HUES6 (cell line): ENCODE data around the gene TJP2.

ENCODE experiments used
- H3K27ac ChIP-seq: 2 replicates; pipeline ENCODE4 v1.7.0; 2013; ENCODE audit warnings: low read depth, mild to moderate bottlenecking, low read length, inconsistent platforms
- H3K27me3 ChIP-seq: 2 replicates; pipeline ENCODE4 v1.6.1; 2013; ENCODE audit warnings: low read length; ENCODE audit not compliant: control insufficient read depth, insufficient read depth
- H3K36me3 ChIP-seq: 2 replicates; pipeline ENCODE4 v1.6.1; 2013; ENCODE audit warnings: low read length; ENCODE audit not compliant: control insufficient read depth, insufficient read depth
- H3K4me1 ChIP-seq: 2 replicates; pipeline ENCODE4 v1.6.1; 2013; ENCODE audit warnings: low read length; ENCODE audit not compliant: control insufficient read depth, insufficient read depth
- H3K4me3 ChIP-seq: 2 replicates; pipeline ENCODE4 v1.5.1; 2013; ENCODE audit warnings: low read depth, low read length
- H3K9ac ChIP-seq: one replicate; pipeline ENCODE4 v1.6.1; 2013; ENCODE audit warnings: mild to moderate bottlenecking, low read length
- H3K9me3 ChIP-seq: 2 replicates; pipeline ENCODE4 v1.6.1; 2013; ENCODE audit warnings: low read depth, low read length; ENCODE audit not compliant: control insufficient read depth, insufficient read depth

TJP2 gene

DNA sequence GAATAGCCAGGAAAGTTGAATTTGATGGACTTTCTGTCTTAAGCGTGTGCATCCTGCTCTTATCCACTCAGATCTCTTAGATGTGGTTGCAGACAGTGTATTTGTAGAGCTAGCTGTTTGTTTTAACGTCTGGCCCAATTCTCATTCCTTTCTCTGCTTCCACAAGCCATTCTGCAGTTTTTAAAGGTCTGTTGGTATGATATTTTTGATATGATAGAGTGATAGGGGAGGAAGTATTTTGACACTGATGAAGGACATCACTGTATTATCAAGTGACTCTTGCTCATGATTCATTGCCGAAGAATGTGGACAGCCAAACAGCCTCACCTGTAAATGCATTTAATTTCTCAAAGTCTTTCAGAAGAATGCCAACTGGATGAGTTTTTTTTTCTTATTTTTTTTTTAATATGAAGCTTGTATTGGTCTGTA is 4.5 kb downstream of the TJP2 start:
- H3K9me3 ChIP-seq, result no peaks in the 10 kb centered on the region
- H3K27me3 ChIP-seq, result peaks cover 14% of the 10 kb centered on the region; the same call in 1 of the 2 replicates
- H3K4me3 ChIP-seq, result no peak overlapping the region
- H3K4me1 ChIP-seq, result peaks cover 40% of the 10 kb centered on the region
- H3K9ac ChIP-seq, result no peak overlapping the region
- H3K36me3 ChIP-seq, result 0 out of 2 replicates have a peak, but pooled peaks cover 2% of the 10 kb centered on the region
- H3K27ac ChIP-seq, result no peak overlapping the region

DNA sequence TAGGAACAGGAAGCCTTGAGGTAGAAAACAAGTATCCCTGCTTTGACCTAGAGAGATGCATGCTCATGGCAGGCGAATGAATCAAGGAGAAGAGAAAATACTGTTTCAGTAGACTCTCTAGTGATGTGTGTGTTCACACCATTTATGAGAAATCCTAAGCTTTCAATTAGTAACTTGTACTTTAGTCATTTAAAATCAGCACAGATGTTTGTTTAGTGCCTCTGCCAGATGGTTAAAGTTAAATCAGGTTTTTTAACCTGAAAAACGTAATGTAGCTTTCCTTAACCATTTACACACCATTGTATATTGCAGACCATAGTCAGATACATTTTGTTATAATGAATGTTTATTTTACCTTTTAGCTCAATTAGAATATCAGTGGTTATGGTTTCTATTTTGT is 5.0 kb downstream of the TJP2 start:
- H3K27me3 ChIP-seq, result peaks cover 14% of the 10 kb centered on the region; the same call in 1 of the 2 replicates
- H3K9me3 ChIP-seq, result no peaks in the 10 kb centered on the region
- no peak overlapping the region for H3K4me3 ChIP-seq
- no peak overlapping the region for H3K27ac ChIP-seq
- 0 out of 2 replicates have a peak, but pooled peaks cover 2% of the 10 kb centered on the region for H3K36me3 ChIP-seq
- H3K4me1 ChIP-seq, result peaks cover 40% of the 10 kb centered on the region
- H3K9ac ChIP-seq, result no peak overlapping the region

- Histone ChIP-seq H3K4me3 (no peak overlapping the region), H3K9me3 (no peaks in the 10 kb centered on the region), H3K9ac (no peak overlapping the region), H3K27ac (no peak overlapping the region), H3K27me3 (peaks cover 3% of the 10 kb centered on the region; the same call in 1 of the 2 replicates), H3K36me3 (0 out of 2 replicates have a peak, but pooled peaks cover 2% of the 10 kb centered on the region), H3K4me1 (peaks cover 33% of the 10 kb centered on the region)
Observed at GRCh38 chr9:69180200-69180599, 6.1 kb downstream of the TJP2 start.

DNA sequence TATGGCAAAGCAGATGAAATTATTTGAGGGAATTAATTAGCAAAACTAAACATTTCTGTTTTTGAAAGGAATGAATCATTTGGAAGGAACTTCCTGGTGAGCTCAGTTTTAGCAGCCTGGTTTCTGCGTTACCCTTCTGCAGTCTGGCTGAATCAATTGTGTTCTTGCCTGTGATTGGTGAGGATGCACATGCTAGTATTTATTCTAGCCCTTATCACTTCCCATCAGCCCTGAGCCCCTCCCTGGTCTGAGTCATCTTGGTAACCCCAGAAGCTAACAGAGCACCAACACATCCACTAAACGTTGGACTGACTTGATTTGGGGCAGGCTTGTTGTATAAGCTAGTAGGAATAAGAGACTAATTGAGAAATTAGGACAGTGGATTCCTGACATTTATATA is 6.6 kb downstream of the TJP2 start:
- peaks cover 28% of the 10 kb centered on the region for H3K4me1 ChIP-seq
- no peaks in the 10 kb centered on the region for H3K9me3 ChIP-seq
- no peak overlapping the region for H3K27ac ChIP-seq
- H3K36me3 ChIP-seq, result 0 out of 2 replicates have a peak, but pooled peaks cover 2% of the 10 kb centered on the region
- H3K4me3 ChIP-seq, result no peak overlapping the region
- no peaks in the 10 kb centered on the region for H3K27me3 ChIP-seq
- no peak overlapping the region for H3K9ac ChIP-seq

DNA sequence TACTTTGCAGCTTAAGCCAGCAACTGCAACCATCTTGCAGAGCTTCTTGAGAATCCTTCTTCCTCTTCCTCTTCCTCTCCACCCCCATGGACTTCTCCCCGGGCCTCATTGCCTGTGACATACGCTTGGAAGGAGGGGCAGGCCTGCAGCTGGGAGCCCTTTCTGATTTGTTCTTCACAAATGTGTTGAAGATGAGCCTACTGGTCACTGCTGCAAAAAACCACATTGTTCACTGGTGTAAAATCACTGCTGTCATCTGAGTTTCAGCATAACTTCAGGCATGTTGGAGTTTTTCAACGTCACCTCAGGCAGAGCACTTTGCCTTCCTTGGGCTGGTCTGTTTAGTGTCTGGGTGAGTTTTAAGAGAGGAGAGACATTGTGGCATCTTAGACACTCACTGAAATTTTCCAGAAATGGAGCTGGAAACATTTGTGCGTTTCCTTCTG is 7.9 kb downstream of the TJP2 start:
- Histone ChIP-seq H3K9me3 (no peaks in the 10 kb centered on the region), H3K27ac (no peak overlapping the region), H3K4me1 (peaks cover 16% of the 10 kb centered on the region; the same call in 1 of the 2 replicates), H3K4me3 (no peak overlapping the region), H3K36me3 (0 out of 2 replicates have a peak, but pooled peaks cover 2% of the 10 kb centered on the region), H3K27me3 (no peaks in the 10 kb centered on the region), H3K9ac (no peak overlapping the region)

GRCh38 chr9:69184266-69184665 is 10.2 kb downstream of the TJP2 start:
- Histone ChIP-seq H3K27me3 (no peaks in the 10 kb centered on the region), H3K9me3 (no peaks in the 10 kb centered on the region), H3K36me3 (0 out of 2 replicates have a peak, but pooled peaks cover 2% of the 10 kb centered on the region), H3K4me1 (0 out of 2 replicates have a peak, but pooled peaks cover 10% of the 10 kb centered on the region), H3K9ac (no peak overlapping the region), H3K4me3 (no peak overlapping the region), H3K27ac (no peak overlapping the region)

DNA sequence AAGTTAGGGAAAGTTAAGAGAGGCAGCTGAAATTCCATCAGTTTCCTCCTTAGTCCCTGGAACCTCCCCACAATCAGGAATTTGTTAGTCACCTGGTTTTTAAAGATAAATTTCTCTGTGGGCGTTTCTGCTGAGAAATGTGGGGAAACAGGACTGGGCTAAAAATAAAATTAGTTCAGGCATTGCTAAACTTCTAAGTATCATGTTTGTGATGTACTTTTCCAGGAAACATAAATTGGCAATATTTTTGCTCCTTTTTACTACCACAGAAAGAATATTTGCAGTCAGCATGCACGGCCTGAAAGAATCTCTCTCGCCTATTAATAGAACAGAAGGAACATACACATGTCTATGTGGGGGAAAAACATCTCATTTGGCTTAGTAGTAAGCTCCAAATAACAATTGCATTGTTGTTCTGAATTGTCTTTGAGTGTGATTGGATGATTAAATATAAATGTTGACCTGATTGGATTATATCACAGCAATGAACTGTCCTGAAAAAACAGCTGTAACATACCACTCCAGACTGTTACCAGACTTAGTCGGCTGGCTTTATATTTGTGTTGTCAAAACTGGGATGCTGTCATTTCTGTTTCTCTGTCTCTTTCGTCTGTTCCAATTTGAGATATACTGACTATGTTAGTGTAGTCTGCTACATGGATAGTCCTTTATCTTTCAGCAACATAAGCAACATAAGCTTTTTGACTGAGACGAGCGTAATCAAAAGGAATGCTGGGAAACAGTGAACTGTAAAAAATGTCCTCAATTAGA is 12.9 kb downstream of the TJP2 start:
- no peak overlapping the region for H3K27ac ChIP-seq
- H3K27me3 ChIP-seq, result no peaks in the 10 kb centered on the region
- H3K36me3 ChIP-seq, result 0 out of 2 replicates have a peak, but pooled peaks cover under 1% of the 10 kb centered on the region
- H3K9ac ChIP-seq, result no peak overlapping the region
- H3K4me1 ChIP-seq, result peaks cover 11% of the 10 kb centered on the region; the same call in 1 of the 2 replicates
- no peak overlapping the region for H3K4me3 ChIP-seq
- no peaks in the 10 kb centered on the region for H3K9me3 ChIP-seq

GRCh38 chr9:69188975-69189374 is 14.9 kb downstream of the TJP2 start:
- Histone ChIP-seq H3K27me3 (no peaks in the 10 kb centered on the region), H3K4me3 (no peak overlapping the region), H3K9me3 (no peaks in the 10 kb centered on the region), H3K9ac (no peak overlapping the region), H3K27ac (no peak overlapping the region), H3K4me1 (peaks cover 11% of the 10 kb centered on the region; the same call in 1 of the 2 replicates), H3K36me3 (no peaks in the 10 kb centered on the region)

GRCh38 chr9:69190086-69190862 is 16.2 kb downstream of the TJP2 start:
- no peak overlapping the region for H3K9ac ChIP-seq
- no peak overlapping the region for H3K4me3 ChIP-seq
- peaks cover 11% of the 10 kb centered on the region; the same call in 1 of the 2 replicates for H3K4me1 ChIP-seq
- H3K27me3 ChIP-seq, result no peaks in the 10 kb centered on the region
- H3K9me3 ChIP-seq, result no peaks in the 10 kb centered on the region
- no peak overlapping the region for H3K27ac ChIP-seq
- H3K36me3 ChIP-seq, result no peaks in the 10 kb centered on the region

DNA sequence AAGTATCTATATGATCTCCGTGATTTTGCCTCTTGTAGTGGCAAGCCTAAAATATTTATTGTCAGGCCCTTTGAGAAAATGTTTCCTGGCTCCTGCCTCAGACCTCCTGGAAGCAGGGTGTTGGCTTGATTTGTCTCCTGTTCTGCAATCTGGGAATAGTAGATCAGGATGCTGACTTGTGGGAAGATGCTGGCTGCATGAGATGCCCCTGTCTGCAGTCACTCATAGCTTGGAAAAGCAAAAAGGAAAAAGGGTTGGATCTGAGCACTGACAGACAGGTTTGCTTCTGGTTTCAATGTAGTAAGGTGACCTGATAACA is 16.7 kb downstream of the TJP2 start:
- no peaks in the 10 kb centered on the region for H3K27me3 ChIP-seq
- H3K4me1 ChIP-seq, result peaks cover 11% of the 10 kb centered on the region; the same call in 1 of the 2 replicates
- H3K9me3 ChIP-seq, result no peaks in the 10 kb centered on the region
- no peaks in the 10 kb centered on the region for H3K36me3 ChIP-seq
- no peak overlapping the region for H3K9ac ChIP-seq
- no peak overlapping the region for H3K27ac ChIP-seq
- no peak overlapping the region for H3K4me3 ChIP-seq

- Histone ChIP-seq H3K9me3 (no peaks in the 10 kb centered on the region), H3K9ac (no peak overlapping the region), H3K4me1 (peaks cover 11% of the 10 kb centered on the region; the same call in 1 of the 2 replicates), H3K27me3 (no peaks in the 10 kb centered on the region), H3K36me3 (no peaks in the 10 kb centered on the region), H3K4me3 (no peak overlapping the region), H3K27ac (no peak overlapping the region)
Observed at GRCh38 chr9:69191231-69191630, 17.2 kb downstream of the TJP2 start.
